ENCODE results near the gene CAST.

DNA sequence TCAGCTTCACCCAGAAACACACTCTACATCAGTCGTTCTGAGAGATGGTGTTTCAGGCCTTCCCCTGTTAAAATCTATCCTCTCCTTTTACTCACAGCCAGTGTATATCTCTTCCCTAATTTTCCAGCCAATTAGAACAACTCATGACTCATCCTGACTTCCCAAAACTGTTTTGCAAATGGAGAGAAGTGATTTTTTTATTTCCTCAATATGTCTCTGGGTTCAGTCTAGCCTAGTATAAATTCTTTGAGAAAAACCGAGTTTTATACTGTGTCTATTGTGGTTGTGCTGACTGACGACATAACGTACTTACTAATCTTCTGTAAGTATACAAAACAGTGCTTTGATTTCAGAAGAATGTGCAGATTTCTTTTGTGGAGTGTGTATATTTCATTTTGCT is 28.4 kb upstream of the CAST start:
- TF ChIP-seq POLR2AphosphoS5 (IDR thresholded peaks at IDR 0.05; ENCODE audit: low read depth, low read length) (no peak), SIN3A (IDR thresholded peaks at IDR 0.05; ENCODE audit: borderline replicate concordance, insufficient read depth, low read length) (no peak), TAF1 (IDR thresholded peaks at IDR 0.05; ENCODE audit: borderline replicate concordance, insufficient read depth, low read length) (no peak), FOXP2 (optimal IDR thresholded peaks at IDR 0.05; ENCODE audit: borderline replicate concordance, extremely low read depth, extremely low read length, insufficient read depth) (no peak)
- TF ChIP-seq, protein P1, sequence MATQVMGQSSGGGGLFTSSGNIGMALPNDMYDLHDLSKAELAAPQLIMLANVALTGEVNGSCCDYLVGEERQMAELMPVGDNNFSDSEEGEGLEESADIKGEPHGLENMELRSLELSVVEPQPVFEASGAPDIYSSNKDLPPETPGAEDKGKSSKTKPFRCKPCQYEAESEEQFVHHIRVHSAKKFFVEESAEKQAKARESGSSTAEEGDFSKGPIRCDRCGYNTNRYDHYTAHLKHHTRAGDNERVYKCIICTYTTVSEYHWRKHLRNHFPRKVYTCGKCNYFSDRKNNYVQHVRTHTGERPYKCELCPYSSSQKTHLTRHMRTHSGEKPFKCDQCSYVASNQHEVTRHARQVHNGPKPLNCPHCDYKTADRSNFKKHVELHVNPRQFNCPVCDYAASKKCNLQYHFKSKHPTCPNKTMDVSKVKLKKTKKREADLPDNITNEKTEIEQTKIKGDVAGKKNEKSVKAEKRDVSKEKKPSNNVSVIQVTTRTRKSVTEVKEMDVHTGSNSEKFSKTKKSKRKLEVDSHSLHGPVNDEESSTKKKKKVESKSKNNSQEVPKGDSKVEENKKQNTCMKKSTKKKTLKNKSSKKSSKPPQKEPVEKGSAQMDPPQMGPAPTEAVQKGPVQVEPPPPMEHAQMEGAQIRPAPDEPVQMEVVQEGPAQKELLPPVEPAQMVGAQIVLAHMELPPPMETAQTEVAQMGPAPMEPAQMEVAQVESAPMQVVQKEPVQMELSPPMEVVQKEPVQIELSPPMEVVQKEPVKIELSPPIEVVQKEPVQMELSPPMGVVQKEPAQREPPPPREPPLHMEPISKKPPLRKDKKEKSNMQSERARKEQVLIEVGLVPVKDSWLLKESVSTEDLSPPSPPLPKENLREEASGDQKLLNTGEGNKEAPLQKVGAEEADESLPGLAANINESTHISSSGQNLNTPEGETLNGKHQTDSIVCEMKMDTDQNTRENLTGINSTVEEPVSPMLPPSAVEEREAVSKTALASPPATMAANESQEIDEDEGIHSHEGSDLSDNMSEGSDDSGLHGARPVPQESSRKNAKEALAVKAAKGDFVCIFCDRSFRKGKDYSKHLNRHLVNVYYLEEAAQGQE (IDR thresholded peaks at IDR 0.05; ENCODE audit: insufficient read depth in 1 of 2, low read depth in 2 of 2, low read length in 2 of 2) = no peak

All from PFSK-1 (cell line).